VCaP (cell line): Measurements from ENCODE around the gene RAP1GDS1.
A peak's percentile ranks its signal among the peaks of the same experiment; 100 is the strongest.

Source experiments
- H3K27ac ChIP-seq: fragments of 450-650 bp; 2 replicates; pipeline ENCODE4 v1.5.1; 2017
- CTCF ChIP-seq: fragments of 450-650 bp; conservative IDR thresholded peaks from 2 replicates; pipeline ENCODE4 v1.5.1; 2017; ENCODE audit warnings: mild to moderate bottlenecking, moderate library complexity

Gene RAP1GDS1

GRCh38 chr4:98467627-98468072 lies 206.5 kb downstream of the RAP1GDS1 start:
- TF ChIP-seq CTCF, result peak; percentile 84
- peak overlapping the region; percentile 49; the same call in 1 of the 2 replicates for H3K27ac ChIP-seq

- H3K27ac ChIP-seq, result no peak overlapping the region
- TF ChIP-seq CTCF, result no peak
Observed at GRCh38 chr4:98468709-98469108, 207.5 kb downstream of the RAP1GDS1 start.

GRCh38 chr4:98469771-98470170 lies 208.6 kb downstream of the RAP1GDS1 start:
- TF ChIP-seq CTCF, result no peak
- H3K27ac ChIP-seq, result no peak overlapping the region

GRCh38 chr4:98470366-98470765 lies 209.2 kb downstream of the RAP1GDS1 start:
- H3K27ac ChIP-seq, result no peak overlapping the region
- TF ChIP-seq CTCF, result no peak

GRCh38 chr4:98470831-98471230 lies 209.6 kb downstream of the RAP1GDS1 start:
- no peak overlapping the region for H3K27ac ChIP-seq
- no peak for TF ChIP-seq CTCF

- H3K27ac ChIP-seq, result no peak overlapping the region
- TF ChIP-seq CTCF, result no peak
Observed at GRCh38 chr4:98473046-98473445, 211.9 kb downstream of the RAP1GDS1 start.

GRCh38 chr4:98474408-98474844 lies 213.2 kb downstream of the RAP1GDS1 start:
- no peak overlapping the region for H3K27ac ChIP-seq
- no peak for TF ChIP-seq CTCF
